Thoracic aorta (tissue), 2 donors: ENCODE measurements around the gene COL18A1. TPM values are rescaled to one million over a fixed set of nuclear protein-coding genes. Genes with fewer than 3 reads are reported as not detected.

ENCODE experiments used
- ATAC-seq: fragments of 150-250 bp; one replicate; pipeline ENCODE4 v1.8.0; 2017; ENCODE audit warnings: low read depth; ENCODE audit not compliant: insufficient number of reproducible peaks, low FRiP score
- DNase-seq: peaks from one replicate; pipeline ENCODE4 v3.0.0-alpha.2; 2020; ENCODE audit warnings: low spot score
- H3K27ac ChIP-seq, 2 donors: fragments of 200-600 bp; sonication (generic); 1 replicate in 1 of 2; 2 replicates in 1 of 2; pipeline ENCODE4 v1.5.1; 2016; ENCODE audit warnings: mild to moderate bottlenecking in 2 of 2, moderate library complexity in 2 of 2
- H3K27me3 ChIP-seq: fragments of 200-600 bp; sonication (generic); replicated peaks from 2 replicates; pipeline ENCODE4 v1.6.0; 2016; ENCODE audit warnings: mild to moderate bottlenecking; ENCODE audit not compliant: insufficient read depth
- H3K36me3 ChIP-seq: fragments of 200-600 bp; sonication (generic); one replicate; pipeline ENCODE4 v1.5.1; 2016
- H3K4me1 ChIP-seq, 2 donors: fragments of 200-600 bp; sonication (generic); 1 replicate in 1 of 2; 2 replicates in 1 of 2; pipeline versions ENCODE4 v1.5.1 to v1.6.0; 2016; ENCODE audit warnings: low read depth in 2 of 2, mild to moderate bottlenecking in 1 of 2; ENCODE audit not compliant: control insufficient read depth in 1 of 2
- H3K4me3 ChIP-seq: fragments of 200-600 bp; sonication (generic); 2 replicates; pipeline ENCODE4 v1.5.1; 2016; ENCODE audit warnings: mild to moderate bottlenecking
- H3K9me3 ChIP-seq: fragments of 200-600 bp; sonication (generic); 2 replicates; pipeline ENCODE4 v1.5.1; 2016
- total RNA-seq, 2 donors: library from RNA; depleted of rRNA; stranded (reverse); fragments of >200 nt; gene quantifications; one replicate each; pipeline versions ENCODE4 v1.1.0 to v1.2.3, GENCODE V29; 2016
- TF ChIP-seq, protein P1 (sequence below): fragments of 200-600 bp; sonication (generic); IDR thresholded peaks from one replicate; pipeline ENCODE4 v1.5.1; 2019; ENCODE audit warnings: antibody characterized with exemption

COL18A1 gene
- total RNA-seq, 2 donors from 2014 or later = 507 to 811 TPM

DNA sequence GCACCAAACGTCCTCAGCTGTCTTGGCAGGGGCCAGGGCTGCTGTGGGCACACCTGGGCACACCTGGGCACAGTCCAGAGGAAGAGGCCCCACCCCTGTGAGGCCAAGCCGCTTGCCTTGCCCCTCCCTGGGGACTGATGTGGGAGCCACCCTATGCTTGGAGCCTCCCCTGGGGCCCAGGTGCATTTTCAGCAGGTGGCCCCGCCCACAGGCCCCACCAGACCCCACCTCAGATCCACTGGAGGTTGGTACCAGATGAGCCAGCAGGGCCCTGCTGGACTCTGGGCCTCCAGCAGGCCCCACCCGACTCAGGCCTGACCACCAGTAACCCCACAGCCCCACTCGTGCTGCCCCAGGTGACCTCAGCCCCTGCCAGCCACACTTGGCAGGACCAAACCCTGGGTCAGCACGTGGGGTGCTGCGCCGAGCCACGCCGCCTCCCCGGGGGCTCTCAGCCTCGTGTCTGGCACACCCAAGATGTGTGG lies 128.4 kb downstream of the COL18A1 start:
- TF ChIP-seq, protein P1, sequence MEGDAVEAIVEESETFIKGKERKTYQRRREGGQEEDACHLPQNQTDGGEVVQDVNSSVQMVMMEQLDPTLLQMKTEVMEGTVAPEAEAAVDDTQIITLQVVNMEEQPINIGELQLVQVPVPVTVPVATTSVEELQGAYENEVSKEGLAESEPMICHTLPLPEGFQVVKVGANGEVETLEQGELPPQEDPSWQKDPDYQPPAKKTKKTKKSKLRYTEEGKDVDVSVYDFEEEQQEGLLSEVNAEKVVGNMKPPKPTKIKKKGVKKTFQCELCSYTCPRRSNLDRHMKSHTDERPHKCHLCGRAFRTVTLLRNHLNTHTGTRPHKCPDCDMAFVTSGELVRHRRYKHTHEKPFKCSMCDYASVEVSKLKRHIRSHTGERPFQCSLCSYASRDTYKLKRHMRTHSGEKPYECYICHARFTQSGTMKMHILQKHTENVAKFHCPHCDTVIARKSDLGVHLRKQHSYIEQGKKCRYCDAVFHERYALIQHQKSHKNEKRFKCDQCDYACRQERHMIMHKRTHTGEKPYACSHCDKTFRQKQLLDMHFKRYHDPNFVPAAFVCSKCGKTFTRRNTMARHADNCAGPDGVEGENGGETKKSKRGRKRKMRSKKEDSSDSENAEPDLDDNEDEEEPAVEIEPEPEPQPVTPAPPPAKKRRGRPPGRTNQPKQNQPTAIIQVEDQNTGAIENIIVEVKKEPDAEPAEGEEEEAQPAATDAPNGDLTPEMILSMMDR = no peak
- H3K27ac ChIP-seq = no peak overlapping the region
- no peaks in the 10 kb centered on the region for H3K4me1 ChIP-seq
- ATAC-seq (no peak), DNase-seq (no peak)
- H3K36me3 ChIP-seq = no peaks in the 10 kb centered on the region
- no peaks in the 10 kb centered on the region for H3K27me3 ChIP-seq
- no peak overlapping the region for H3K4me3 ChIP-seq
- H3K9me3 ChIP-seq = no peaks in the 10 kb centered on the region

DNA sequence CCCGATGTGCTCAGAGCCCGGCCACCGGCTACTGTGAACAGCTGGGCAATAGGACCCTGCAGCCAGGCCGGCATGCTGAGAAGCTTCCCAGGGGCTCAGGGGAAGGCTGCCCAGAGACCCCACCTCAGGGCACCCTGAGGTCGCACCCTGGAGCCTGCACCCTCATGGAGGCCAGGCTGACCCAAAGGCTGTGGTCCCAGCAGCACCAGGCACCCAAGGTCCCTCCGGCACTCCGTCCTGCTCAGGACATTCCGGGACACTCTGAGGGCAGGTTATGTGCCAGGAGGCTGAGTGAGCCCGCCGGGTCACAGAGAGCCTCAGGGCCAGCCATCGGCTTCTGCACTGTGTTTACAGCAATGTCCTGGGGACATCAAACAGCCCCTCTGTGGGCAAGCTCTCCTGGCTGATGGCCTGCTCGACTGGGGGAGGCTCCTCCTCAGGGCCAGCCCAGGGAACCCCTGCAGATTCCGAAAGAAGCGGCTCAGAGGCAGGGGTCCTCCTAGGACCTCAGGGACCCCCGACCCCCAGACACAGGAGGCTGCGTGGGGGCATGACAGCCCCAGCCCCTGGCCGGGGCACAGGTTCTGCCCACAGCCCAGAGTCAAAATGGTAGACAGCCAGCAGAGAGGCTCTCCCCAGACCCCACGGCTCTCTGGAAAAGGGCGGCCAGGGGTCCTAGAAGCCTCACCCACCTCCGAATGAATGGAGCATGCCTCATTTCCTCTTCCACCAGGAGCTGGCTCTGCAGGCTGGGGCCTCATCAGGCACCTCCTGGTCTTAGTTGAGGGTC lies 129.1 kb downstream of the COL18A1 start:
- ATAC-seq (no peak), DNase-seq (no peak)
- Histone ChIP-seq H3K27me3 (no peaks in the 10 kb centered on the region), H3K4me3 (no peak overlapping the region), H3K9me3 (no peaks in the 10 kb centered on the region), H3K27ac (no peak overlapping the region), H3K4me1 (no peaks in the 10 kb centered on the region), H3K36me3 (no peaks in the 10 kb centered on the region)
- TF ChIP-seq, protein P1 = no peak

DNA sequence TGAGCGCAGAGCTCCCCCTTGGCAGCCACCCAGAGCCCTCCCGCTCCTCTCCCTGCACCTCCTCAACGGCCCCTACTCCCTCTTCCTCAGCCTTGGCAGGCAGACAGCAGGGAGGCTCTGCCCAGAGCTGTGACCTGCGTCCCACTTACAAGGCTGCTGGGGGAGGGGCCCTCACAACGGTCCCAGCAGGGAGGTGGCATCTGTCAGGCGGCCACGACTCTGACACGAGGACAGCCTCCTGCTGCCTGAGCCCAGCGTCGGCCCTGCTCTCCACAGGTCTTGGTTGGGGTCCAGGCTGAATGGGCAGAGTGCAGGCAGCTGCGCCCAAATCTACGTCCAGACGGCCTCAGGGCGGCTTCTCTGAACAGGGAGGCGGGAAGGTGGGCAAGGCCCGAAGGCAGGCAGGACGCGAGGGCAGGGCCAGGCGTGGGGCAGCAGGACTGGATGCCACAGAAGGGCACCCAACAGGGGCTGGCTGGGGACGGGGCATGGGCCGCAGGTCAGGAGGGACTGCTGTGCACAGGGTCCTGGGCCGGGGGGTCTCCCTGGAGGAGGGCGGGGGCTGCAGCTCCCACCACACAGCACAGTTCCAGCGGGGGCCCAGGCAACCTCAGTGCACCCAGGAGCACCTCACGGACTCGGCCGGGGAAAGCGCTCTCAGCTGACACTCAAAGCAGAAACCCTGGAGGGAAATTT lies 129.8 kb downstream of the COL18A1 start:
- no peak for ATAC-seq
- no peaks in the 10 kb centered on the region for H3K27me3 ChIP-seq
- H3K9me3 ChIP-seq = no peaks in the 10 kb centered on the region
- TF ChIP-seq, protein P1 = no peak
- no peak overlapping the region for H3K27ac ChIP-seq
- no peak overlapping the region for H3K4me3 ChIP-seq
- DNase-seq = no peak
- no peaks in the 10 kb centered on the region for H3K36me3 ChIP-seq
- H3K4me1 ChIP-seq = no peaks in the 10 kb centered on the region

DNA sequence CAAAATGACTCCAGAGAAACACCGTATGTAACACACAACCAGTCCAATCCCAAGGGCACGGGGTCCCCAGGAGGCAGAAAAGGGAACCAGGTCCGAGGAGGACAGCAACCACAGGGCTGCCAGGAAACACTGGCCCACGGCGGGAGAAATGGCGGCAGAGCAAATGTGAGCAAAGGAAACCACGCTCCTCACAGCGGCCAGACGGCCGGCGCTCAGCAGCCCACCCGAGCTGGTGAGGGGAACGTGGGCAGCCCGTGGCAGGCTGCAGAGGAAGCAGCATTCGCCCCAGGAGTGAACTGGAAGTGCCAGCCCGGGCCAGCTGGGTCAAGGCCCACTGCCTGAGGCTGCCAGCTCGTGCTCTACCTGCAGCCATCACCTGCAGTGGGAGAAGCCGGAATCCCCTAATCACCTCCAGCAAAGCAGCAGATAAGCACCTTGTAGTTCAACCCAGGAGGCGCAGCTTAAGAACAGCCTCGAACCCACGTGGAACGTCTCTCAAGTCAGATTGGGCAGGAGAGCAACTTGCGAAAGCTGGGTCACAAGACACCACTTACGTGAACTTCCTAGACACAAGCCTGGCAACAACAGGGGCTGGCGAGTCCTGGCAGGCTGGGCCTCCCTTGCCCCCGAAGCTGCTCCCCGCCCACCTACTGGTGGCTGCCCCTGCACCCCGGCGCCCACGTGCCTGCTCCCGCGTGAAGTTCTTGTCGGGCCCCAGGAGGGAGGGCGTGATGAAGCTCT lies 130.5 kb downstream of the COL18A1 start:
- H3K4me3 ChIP-seq = no peak overlapping the region
- no peaks in the 10 kb centered on the region for H3K4me1 ChIP-seq
- TF ChIP-seq, protein P1 = no peak
- ATAC-seq = no peak
- H3K36me3 ChIP-seq = no peaks in the 10 kb centered on the region
- DNase-seq = no peak
- no peak overlapping the region for H3K27ac ChIP-seq
- no peaks in the 10 kb centered on the region for H3K27me3 ChIP-seq
- H3K9me3 ChIP-seq = no peaks in the 10 kb centered on the region
